K562 (cell line): Measurements from ENCODE around the gene OXLD1. TPM values are rescaled to one million over a fixed set of nuclear protein-coding genes. Genes with fewer than 3 reads are reported as not detected.

Source experiments
- ATF4 ChIP-seq: fragments of 450-650 bp; formaldehyde crosslinking; IDR thresholded peaks from 2 replicates; pipeline ENCODE4 v1.4.0; 2022; ENCODE audit warnings: mild to moderate bottlenecking, moderate library complexity
- COPS2 ChIP-seq: fragments of 450-650 bp; conservative IDR thresholded peaks from 2 replicates; pipeline ENCODE4 v1.6.1; 2016; ENCODE audit warnings: mild to moderate bottlenecking, moderate library complexity
- DDX20 ChIP-seq: fragments of 450-650 bp; IDR thresholded peaks from 2 replicates; pipeline ENCODE4 v1.6.1; 2016; ENCODE audit warnings: missing genetic modification characterization, low read depth, mild to moderate bottlenecking, missing compliant biosample characterization, moderate library complexity
- ETS2 ChIP-seq: IDR thresholded peaks from 2 replicates; pipeline ENCODE4 v1.6.1; 2016; ENCODE audit warnings: borderline replicate concordance, missing genetic modification characterization, mild to moderate bottlenecking, moderate library complexity, missing compliant biosample characterization; ENCODE audit not compliant: poor library complexity, severe bottlenecking
- HCFC1 ChIP-seq: IDR thresholded peaks from 2 replicates; pipeline ENCODE4 v1.6.1; 2012; ENCODE audit warnings: low read depth, low read length, improper control_type of control experiment
- HLTF ChIP-seq: fragments of 450-650 bp; IDR thresholded peaks from 2 replicates; pipeline ENCODE4 v1.6.1; 2016
- IRF2 ChIP-seq: sonication (generic); formaldehyde crosslinking; IDR thresholded peaks from 2 replicates; pipeline ENCODE4 v1.8.1; 2022; ENCODE audit warnings: mild to moderate bottlenecking, missing genetic modification reagents
- KLF16 ChIP-seq: IDR thresholded peaks from 2 replicates; pipeline ENCODE4 v1.6.1; 2016; ENCODE audit warnings: antibody characterized with exemption
- NONO ChIP-seq, 2 experiments: fragments of 200-400 bp in 1 of 2; fragments of 450-650 bp in 1 of 2; formaldehyde crosslinking in 1 of 2; IDR thresholded peaks; 2 replicates each; pipeline ENCODE4 v1.6.1; 2017; ENCODE audit warnings: low read depth in 2 of 2, mild to moderate bottlenecking in 2 of 2, moderate library complexity in 2 of 2, low read length in 1 of 2
- NR2F6 ChIP-seq: fragments of 450-650 bp; formaldehyde crosslinking; IDR thresholded peaks from 2 replicates; pipeline ENCODE4 v1.4.0; 2020; ENCODE audit warnings: mild to moderate bottlenecking
- NRF1 ChIP-seq, 2 experiments: fragments of 450-650 bp; IDR thresholded peaks in 1 of 2; conservative IDR thresholded peaks in 1 of 2; 2 replicates each; pipeline ENCODE4 v1.6.1; 2014; ENCODE audit warnings: mild to moderate bottlenecking in 2 of 2
- PRMT5 ChIP-seq: sonication (generic); formaldehyde crosslinking; IDR thresholded peaks from 2 replicates; pipeline ENCODE4 v1.5.0; 2020; ENCODE audit warnings: missing genetic modification reagents
- SRSF7 ChIP-seq: fragments of 200-400 bp; formaldehyde crosslinking; optimal IDR thresholded peaks from 2 replicates; pipeline ENCODE3; 2017; ENCODE audit warnings: mild to moderate bottlenecking, low read depth, low read length
- ZKSCAN1 ChIP-seq: fragments of 150-350 bp; IDR thresholded peaks from 2 replicates; pipeline ENCODE4 v1.6.1; 2016; ENCODE audit warnings: low read depth, low read length
- ZMIZ1 ChIP-seq, 2 experiments: fragments of 150-350 bp in 1 of 2; IDR thresholded peaks; 2 replicates each; pipeline ENCODE4 v1.6.1; 2012 to 2016; ENCODE audit warnings: low read depth in 2 of 2, low read length in 2 of 2, mild to moderate bottlenecking in 1 of 2, moderate library complexity in 1 of 2
- ZNF175 ChIP-seq: fragments of 200-800 bp; sonication (Bioruptor generic); IDR thresholded peaks from 2 replicates; pipeline ENCODE4 v1.6.1; 2016; ENCODE audit warnings: low read depth, mild to moderate bottlenecking, missing genetic modification characterization, missing compliant biosample characterization
- ZNF224 ChIP-seq: sonication (generic); formaldehyde crosslinking; IDR thresholded peaks from 2 replicates; pipeline ENCODE4 v1.8.0; 2022; ENCODE audit warnings: mild to moderate bottlenecking, missing genetic modification reagents
- ZNF24 ChIP-seq: fragments of 450-650 bp; IDR thresholded peaks from 2 replicates; pipeline ENCODE4 v1.6.1; 2016
- polyA plus RNA-seq, 8 experiments: library from polyadenylated mRNA; depleted of rRNA in 4 of 8; stranded (reverse) in 5 of 8; unstranded in 3 of 8; fragments of >200 nt; fragmentation: Nextera tagmentation in 2 of 8; fragmentation: Illumina TruSeq in 1 of 8; extraction: Ambion mirVana in 2 of 8; extraction: Trizol in 1 of 8; gene quantifications; 2 replicates each; pipeline versions ENCODE4 v1.2.1 to v1.2.3, GENCODE V29; 2011 to 2014; ENCODE audit warnings: inconsistent platforms in 1 of 8, missing spikeins in 1 of 8
- total RNA-seq, 7 experiments: library from RNA; depleted of rRNA in 6 of 7; stranded (reverse); fragments of >200 nt in 6 of 7; fragmentation: Illumina TruSeq in 2 of 7; extraction: Trizol in 2 of 7; gene quantifications; 2 replicates each; pipeline versions ENCODE4 v1.2.1 to v1.2.3, GENCODE V29; 2011 to 2021; ENCODE audit warnings: low replicate concordance in 1 of 7
- TF ChIP-seq, protein P1 (sequence below): IDR thresholded peaks from 2 replicates; pipeline ENCODE4 v1.6.1; 2014; ENCODE audit warnings: antibody characterized with exemption
- TF ChIP-seq, protein P2 (sequence below): fragments of 150-350 bp; conservative IDR thresholded peaks from 2 replicates; pipeline ENCODE4 v1.6.1; 2014; ENCODE audit warnings: low read length

The OXLD1 gene
- total and polyA plus RNA-seq, 9 of the 15 experiments (the other 6 are each of a cell fraction or from before 2014, with no cell fraction given), result 4.4 to 115 (median 29.3) TPM

GRCh38 chr17:81636505-81637288 is 29.7 kb downstream of the OXLD1 start, which contains the start of the genes NPLOC4 and TSPAN10 (continued):
- TF ChIP-seq NRF1 (conservative IDR thresholded peaks at IDR 0.05 in 1 of 2, IDR thresholded peaks at IDR 0.05 in 1 of 2) (peak; percentile 95 to 96), ZNF175 (CRISPR knock-in tag) (no peak), ETS2 (tag) (peak; percentile 68), PRMT5 (no peak), KLF16 (no peak), SRSF7 (no peak), NONO (IDR thresholded peaks at IDR 0.05; ENCODE audit: low read depth in 2 of 2, low read length in 1 of 2) (peak; percentile 69 to 97), COPS2 (no peak), ATF4 (CRISPR knock-in tag) (0 out of 2 replicates have a peak, but pooled peaks have one; percentile 12), ZNF224 (no peak), ZNF24 (peak; percentile 65; the same call in 1 of the 2 replicates), HLTF (no peak), NR2F6 (CRISPR knock-in tag) (no peak), ZKSCAN1 (peak; percentile 58; the same call in 1 of the 2 replicates), DDX20 (tag) (no peak), HCFC1 (peak; percentile 83), IRF2 (CRISPR knock-in tag) (no peak), ZMIZ1 (IDR thresholded peaks at IDR 0.05; ENCODE audit: low read depth in 2 of 2, low read length in 2 of 2) (peak in 1 of 2 experiments; percentile 69; a peak in 1 of 4 replicates)
- TF ChIP-seq, protein P1, sequence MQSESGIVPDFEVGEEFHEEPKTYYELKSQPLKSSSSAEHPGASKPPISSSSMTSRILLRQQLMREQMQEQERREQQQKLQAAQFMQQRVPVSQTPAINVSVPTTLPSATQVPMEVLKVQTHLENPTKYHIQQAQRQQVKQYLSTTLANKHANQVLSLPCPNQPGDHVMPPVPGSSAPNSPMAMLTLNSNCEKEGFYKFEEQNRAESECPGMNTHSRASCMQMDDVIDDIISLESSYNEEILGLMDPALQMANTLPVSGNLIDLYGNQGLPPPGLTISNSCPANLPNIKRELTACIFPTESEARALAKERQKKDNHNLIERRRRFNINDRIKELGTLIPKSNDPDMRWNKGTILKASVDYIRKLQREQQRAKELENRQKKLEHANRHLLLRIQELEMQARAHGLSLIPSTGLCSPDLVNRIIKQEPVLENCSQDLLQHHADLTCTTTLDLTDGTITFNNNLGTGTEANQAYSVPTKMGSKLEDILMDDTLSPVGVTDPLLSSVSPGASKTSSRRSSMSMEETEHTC, result no peak
- TF ChIP-seq, protein P2, sequence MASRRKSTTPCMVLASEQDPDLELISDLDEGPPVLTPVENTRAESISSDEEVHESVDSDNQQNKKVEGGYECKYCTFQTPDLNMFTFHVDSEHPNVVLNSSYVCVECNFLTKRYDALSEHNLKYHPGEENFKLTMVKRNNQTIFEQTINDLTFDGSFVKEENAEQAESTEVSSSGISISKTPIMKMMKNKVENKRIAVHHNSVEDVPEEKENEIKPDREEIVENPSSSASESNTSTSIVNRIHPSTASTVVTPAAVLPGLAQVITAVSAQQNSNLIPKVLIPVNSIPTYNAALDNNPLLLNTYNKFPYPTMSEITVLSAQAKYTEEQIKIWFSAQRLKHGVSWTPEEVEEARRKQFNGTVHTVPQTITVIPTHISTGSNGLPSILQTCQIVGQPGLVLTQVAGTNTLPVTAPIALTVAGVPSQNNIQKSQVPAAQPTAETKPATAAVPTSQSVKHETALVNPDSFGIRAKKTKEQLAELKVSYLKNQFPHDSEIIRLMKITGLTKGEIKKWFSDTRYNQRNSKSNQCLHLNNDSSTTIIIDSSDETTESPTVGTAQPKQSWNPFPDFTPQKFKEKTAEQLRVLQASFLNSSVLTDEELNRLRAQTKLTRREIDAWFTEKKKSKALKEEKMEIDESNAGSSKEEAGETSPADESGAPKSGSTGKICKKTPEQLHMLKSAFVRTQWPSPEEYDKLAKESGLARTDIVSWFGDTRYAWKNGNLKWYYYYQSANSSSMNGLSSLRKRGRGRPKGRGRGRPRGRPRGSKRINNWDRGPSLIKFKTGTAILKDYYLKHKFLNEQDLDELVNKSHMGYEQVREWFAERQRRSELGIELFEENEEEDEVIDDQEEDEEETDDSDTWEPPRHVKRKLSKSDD, result no peak
